Neural progenitor cell (in vitro differentiated cells): ENCODE measurements around the gene SMURF1.

Source experiments
- CTCF ChIP-seq: fragments of 200-600 bp; sonication (generic); IDR thresholded peaks from 2 replicates; pipeline ENCODE4 v1.5.1; 2017; ENCODE audit warnings: antibody characterized with exemption, mild to moderate bottlenecking
- EZH2phosphoT487 ChIP-seq: fragments of 200-600 bp; sonication (generic); IDR thresholded peaks from 2 replicates; pipeline ENCODE4 v1.6.1; 2017; ENCODE audit warnings: antibody characterized with exemption

GRCh38 chr7:99054781-99055180 is 89.1 kb downstream of the SMURF1 start:
- TF ChIP-seq EZH2phosphoT487 = no peak
- no peak for TF ChIP-seq CTCF
